ENCODE measurements around the gene GHDC.

The GHDC gene

DNA sequence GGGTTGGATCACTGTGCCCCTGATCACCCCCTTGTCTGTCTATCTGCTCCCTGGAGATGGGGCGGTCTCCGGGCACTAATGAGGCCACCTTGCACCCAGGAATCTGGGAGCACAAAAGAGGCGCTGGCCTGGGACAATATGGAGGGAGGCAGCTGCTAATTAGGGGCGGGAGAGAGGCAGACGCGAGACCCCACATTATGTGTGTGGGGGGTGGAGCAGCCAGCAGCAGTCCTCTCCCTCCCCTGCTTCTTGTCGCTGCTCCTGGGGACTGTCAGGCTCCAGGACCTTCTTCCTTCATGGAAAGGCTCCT, 8.7 kb downstream of the GHDC start:
- H3K4me3 ChIP-seq (ENCODE audit: low read depth, low read length) = no peak overlapping the region
- TF ChIP-seq, protein P1, sequence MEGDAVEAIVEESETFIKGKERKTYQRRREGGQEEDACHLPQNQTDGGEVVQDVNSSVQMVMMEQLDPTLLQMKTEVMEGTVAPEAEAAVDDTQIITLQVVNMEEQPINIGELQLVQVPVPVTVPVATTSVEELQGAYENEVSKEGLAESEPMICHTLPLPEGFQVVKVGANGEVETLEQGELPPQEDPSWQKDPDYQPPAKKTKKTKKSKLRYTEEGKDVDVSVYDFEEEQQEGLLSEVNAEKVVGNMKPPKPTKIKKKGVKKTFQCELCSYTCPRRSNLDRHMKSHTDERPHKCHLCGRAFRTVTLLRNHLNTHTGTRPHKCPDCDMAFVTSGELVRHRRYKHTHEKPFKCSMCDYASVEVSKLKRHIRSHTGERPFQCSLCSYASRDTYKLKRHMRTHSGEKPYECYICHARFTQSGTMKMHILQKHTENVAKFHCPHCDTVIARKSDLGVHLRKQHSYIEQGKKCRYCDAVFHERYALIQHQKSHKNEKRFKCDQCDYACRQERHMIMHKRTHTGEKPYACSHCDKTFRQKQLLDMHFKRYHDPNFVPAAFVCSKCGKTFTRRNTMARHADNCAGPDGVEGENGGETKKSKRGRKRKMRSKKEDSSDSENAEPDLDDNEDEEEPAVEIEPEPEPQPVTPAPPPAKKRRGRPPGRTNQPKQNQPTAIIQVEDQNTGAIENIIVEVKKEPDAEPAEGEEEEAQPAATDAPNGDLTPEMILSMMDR (IDR thresholded peaks at IDR 0.05; ENCODE audit: borderline replicate concordance, insufficient read depth, low read depth, low read length) = no peak

DNA sequence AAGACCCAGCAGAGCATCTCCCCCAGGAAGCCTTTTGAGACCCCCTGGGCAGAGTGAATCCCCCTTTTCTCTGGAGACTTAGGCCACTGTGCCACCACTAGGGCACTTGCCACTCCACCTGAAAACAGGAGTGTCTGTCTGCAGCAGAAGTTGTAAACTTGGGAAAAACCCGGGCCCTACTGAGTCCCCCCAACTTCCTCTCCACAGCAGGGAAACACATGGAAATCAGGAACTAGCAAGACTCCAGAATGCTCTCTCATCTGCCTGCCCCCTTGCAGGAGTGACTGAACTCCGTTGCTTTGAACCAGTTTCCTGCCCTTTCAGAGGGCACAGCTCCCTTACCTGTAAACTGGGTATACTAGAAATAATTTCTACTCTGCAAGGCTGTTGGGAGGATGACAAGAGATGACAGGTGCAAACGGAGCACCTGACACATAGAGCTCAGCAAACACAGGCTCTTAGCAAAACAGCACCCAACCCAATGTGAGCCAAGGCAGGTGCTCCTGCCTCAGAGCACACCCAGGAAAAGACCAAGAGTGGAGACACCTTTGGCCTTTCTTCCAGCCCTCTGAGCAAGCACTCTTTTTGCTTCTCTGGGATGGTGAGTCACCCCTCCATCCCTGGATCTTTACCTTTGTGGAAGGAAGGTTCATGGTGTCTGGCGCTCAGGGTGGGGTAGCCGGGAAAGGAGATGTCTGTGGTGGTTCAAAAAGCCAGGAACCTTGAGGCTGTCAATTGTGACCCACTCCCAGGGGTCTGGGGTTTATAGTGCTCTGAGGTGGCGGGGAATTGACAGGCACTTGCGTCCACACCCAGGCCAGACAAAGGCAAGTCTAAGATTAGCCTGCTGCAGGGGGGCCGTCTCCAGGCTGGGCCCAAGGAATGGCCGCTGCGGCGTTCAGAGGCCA, 9.3 kb downstream of the GHDC start, which contains the start of gene HCRT:
HCRT (minus strand) TSS at position 740 of the 908 bp plus-strand sequence; CDS start at position 653, 87 bp downstream.
- peak within 1 kb of the TSS; percentile 17 for H3K4me3 ChIP-seq (ENCODE audit: low read depth, low read length)
- TF ChIP-seq, protein P1 (IDR thresholded peaks at IDR 0.05; ENCODE audit: borderline replicate concordance, insufficient read depth, low read depth, low read length) = no peak

GRCh38 chr17:42183741-42184711, 10.3 kb downstream of the GHDC start:
- TF ChIP-seq, protein P1 (IDR thresholded peaks at IDR 0.05; ENCODE audit: borderline replicate concordance, insufficient read depth, low read depth, low read length) = peak; percentile 98
- peak overlapping the region; percentile 50 for H3K4me3 ChIP-seq (ENCODE audit: low read depth, low read length)

- H3K4me3 ChIP-seq (ENCODE audit: low read depth, low read length) = peak overlapping the region; percentile 50
- TF ChIP-seq, protein P1 (IDR thresholded peaks at IDR 0.05; ENCODE audit: borderline replicate concordance, insufficient read depth, low read depth, low read length) = no peak
Observed at GRCh38 chr17:42182927-42183734, 11.2 kb downstream of the GHDC start.

DNA sequence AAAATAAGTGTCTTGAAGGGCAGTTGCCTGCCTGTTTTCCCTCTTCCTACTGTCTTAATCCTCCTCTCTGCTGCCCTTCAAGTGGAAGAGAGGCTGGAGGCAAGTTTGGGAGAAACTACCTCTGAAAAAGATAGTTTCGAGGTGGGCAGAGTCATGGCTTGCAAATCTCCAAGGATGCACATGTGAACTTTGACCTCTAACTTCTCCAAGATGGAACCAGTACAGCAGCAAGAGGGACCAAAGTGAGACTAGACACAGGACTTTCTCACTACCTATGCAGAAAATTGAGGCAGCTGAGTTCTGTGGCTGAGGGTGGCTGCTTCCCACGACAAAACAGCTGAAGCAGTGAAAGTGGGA, 12.5 kb downstream of the GHDC start:
- no peak overlapping the region for H3K4me3 ChIP-seq (ENCODE audit: low read depth, low read length)
- TF ChIP-seq, protein P1 (IDR thresholded peaks at IDR 0.05; ENCODE audit: borderline replicate concordance, insufficient read depth, low read depth, low read length) = no peak

DNA sequence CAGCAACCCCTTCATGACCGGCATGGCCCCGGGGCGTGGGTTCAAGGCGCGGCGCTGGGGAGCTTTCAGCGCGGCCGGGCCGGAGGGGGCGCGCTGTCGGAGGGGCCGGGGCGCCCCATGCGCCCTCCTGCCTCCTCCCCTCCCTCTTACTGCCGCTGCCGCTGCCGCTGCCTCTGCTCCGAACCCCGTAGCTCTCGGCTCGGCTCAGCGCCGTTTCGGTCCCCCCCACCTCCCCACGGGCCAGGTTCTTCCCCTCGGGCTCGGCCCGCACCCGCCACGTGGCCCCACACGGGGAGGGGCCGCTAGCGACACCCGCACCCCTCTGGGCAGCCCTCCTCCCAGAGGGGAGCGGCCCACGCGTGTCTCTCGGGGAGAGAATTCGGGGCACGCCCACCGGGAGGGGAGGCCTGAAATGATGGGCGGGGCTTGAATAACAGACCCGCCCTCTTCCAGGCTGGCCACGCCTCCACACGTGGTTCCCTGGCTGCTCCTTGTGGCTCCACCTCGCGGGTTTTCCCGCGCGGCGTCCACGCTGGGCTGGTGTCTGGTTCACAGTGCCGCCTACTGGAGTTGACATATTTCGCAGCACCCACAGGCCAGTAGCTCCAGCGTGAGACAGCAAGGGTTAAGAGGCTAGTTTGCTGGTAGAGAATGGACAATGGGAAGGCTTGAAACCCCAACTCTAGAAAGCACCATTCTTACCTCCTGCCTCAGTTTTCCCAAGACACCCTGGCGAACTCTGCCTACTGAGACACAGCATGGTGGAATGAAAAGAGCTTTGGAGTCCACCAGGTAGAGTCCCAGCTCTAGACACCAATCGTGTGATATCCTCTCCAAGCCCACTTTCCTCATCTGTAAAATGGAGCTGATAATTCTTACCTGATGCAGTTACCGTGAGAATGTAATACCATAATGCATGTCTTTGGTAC, 13.1 kb downstream of the GHDC start, which contains the start of gene KCNH4:
KCNH4 (minus strand) TSS at position 221 of the 929 bp plus-strand sequence; CDS start at position 24, 197 bp downstream.
- peak within 1 kb of the TSS; percentile 61 for H3K4me3 ChIP-seq (ENCODE audit: low read depth, low read length)
- TF ChIP-seq, protein P1 (IDR thresholded peaks at IDR 0.05; ENCODE audit: borderline replicate concordance, insufficient read depth, low read depth, low read length) = peak; percentile 76

Measured in GM12875 (cell line).